ENCODE results near the gene ATP5F1B. TPM values are rescaled to one million over a fixed set of nuclear protein-coding genes. Genes with fewer than 3 reads are reported as not detected.

The ATP5F1B gene
- total RNA-seq, 4 donors from 2014 or later = 310 to 557 (median 431) TPM

- WGBS, 2 donors = 84 to 91% methylated on average over 3 of the region's 3 CpGs
- H3K4me3 ChIP-seq (replicated peaks in 1 of 3) = no peak overlapping the region
- H3K4me1 ChIP-seq = no peaks in the 10 kb centered on the region
- H3K27me3 ChIP-seq = no peaks in the 10 kb centered on the region
- no peak for TF ChIP-seq CTCF (IDR thresholded peaks at IDR 0.05)
- TF ChIP-seq POLR2A (IDR thresholded peaks at IDR 0.05) = no peak
- H3K36me3 ChIP-seq = peaks cover 95% of the 10 kb centered on the region in 2 donors
- no peak for DNase-seq
- H3K27ac ChIP-seq = no peak overlapping the region
- intact Hi-C loops (cut with DNase I) = no loop called here
- H3K9me3 ChIP-seq = no peaks in the 10 kb centered on the region
Observed at GRCh38 chr12:56602239-56602638, 43.5 kb downstream of the ATP5F1B start.

- intact Hi-C loops (cut with DNase I) = no loop called here
- TF ChIP-seq POLR2A (IDR thresholded peaks at IDR 0.05) (no peak), CTCF (IDR thresholded peaks at IDR 0.05) (no peak)
- Histone ChIP-seq H3K36me3 (peaks cover 87 to 88% of the 10 kb centered on the region in 2 donors), H3K9me3 (no peaks in the 10 kb centered on the region), H3K27me3 (no peaks in the 10 kb centered on the region), H3K4me1 (peaks cover 0 to 4% of the 10 kb centered on the region in 2 donors), H3K27ac (no peak overlapping the region), H3K4me3 (replicated peaks in 1 of 3) (no peak overlapping the region)
- WGBS, 2 donors = 79 to 85% methylated on average over 2 to 3 of the region's 3 CpGs
- DNase-seq = no peak
Observed at GRCh38 chr12:56601503-56601902, 44.3 kb downstream of the ATP5F1B start.

- Histone ChIP-seq H3K36me3 (peaks cover 80 to 84% of the 10 kb centered on the region in 2 donors), H3K27ac (no peak overlapping the region)
- 89 to 100% methylated on average over 2 to 3 of the region's 6 CpGs for whole genome bisulfite sequencing, 2 donors
Observed at GRCh38 chr12:56600753-56601152, 45.0 kb downstream of the ATP5F1B start.

GRCh38 chr12:56599797-56600196 lies 46.0 kb downstream of the ATP5F1B start:
- WGBS, 2 donors = 93 to 99% methylated on average over 9 to 10 of the region's 10 CpGs
- no peak overlapping the region for H3K4me3 ChIP-seq (replicated peaks in 1 of 3)
- DNase-seq = no peak
- H3K27me3 ChIP-seq = no peaks in the 10 kb centered on the region
- no peak overlapping the region for H3K27ac ChIP-seq
- no peak for TF ChIP-seq CTCF (IDR thresholded peaks at IDR 0.05)
- no peak for TF ChIP-seq POLR2A (IDR thresholded peaks at IDR 0.05)
- peaks cover 0 to 4% of the 10 kb centered on the region in 2 donors for H3K4me1 ChIP-seq
- intact Hi-C loops (cut with DNase I) = no loop called here
- H3K36me3 ChIP-seq = peaks cover 74 to 76% of the 10 kb centered on the region in 2 donors
- no peaks in the 10 kb centered on the region for H3K9me3 ChIP-seq

More at GRCh38 chr12:56600753-56601152, 45.0 kb downstream of the ATP5F1B start:
- TF ChIP-seq CTCF (IDR thresholded peaks at IDR 0.05) (no peak), POLR2A (IDR thresholded peaks at IDR 0.05) (no peak)
- no peak overlapping the region for H3K4me3 ChIP-seq (replicated peaks in 1 of 3)
- H3K9me3 ChIP-seq = no peaks in the 10 kb centered on the region
- intact Hi-C loops (cut with DNase I) = no loop called here
- no peaks in the 10 kb centered on the region for H3K27me3 ChIP-seq
- peaks cover 0 to 4% of the 10 kb centered on the region in 2 donors for H3K4me1 ChIP-seq
- DNase-seq = no peak

DNA sequence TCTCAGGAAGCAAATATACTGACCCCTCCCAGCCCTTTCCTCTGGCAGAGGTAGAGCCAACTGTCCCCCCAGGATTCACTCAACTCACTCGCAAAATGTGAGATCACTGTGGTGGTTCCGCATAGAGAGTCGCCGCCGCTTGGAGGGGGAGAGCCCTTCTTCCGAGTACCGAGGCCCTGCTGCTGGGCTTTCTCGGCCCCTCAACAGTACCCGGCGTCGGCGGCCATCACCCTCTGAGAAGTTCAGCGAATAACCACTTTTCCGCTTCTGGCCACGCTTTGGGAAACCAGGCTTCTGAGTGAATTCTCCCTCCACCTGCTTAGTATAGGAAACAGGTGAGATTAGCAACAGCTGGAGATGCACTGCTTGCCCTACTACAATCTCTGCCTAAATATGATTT lies 46.7 kb downstream of the ATP5F1B start:
- H3K27me3 ChIP-seq = no peaks in the 10 kb centered on the region
- 95% methylated on average over 14 to 15 of the region's 15 CpGs for WGBS, 2 donors
- intact Hi-C loops (cut with DNase I) = no loop called here
- H3K4me1 ChIP-seq = peaks cover 0 to 9% of the 10 kb centered on the region in 2 donors
- H3K9me3 ChIP-seq = no peaks in the 10 kb centered on the region
- TF ChIP-seq POLR2A (IDR thresholded peaks at IDR 0.05) = no peak
- no peak for TF ChIP-seq CTCF (IDR thresholded peaks at IDR 0.05)
- H3K27ac ChIP-seq = no peak overlapping the region
- DNase-seq = no peak
- peaks cover 66 to 69% of the 10 kb centered on the region in 2 donors for H3K36me3 ChIP-seq
- no peak overlapping the region for H3K4me3 ChIP-seq (replicated peaks in 1 of 3)
